NCI-H2081 treated with DMSO at 0.1 percent for 48 hours (cell line): Measurements from ENCODE around the gene NACC1.

Experiments
- DNase-seq: peaks from one replicate; lab custom pipeline; 2025; lab: John Stamatoyannopoulos, UW

The NACC1 gene

GRCh38 chr19:13100031-13100588, 18.0 kb upstream of the NACC1 start:
- no peak for DNase-seq

- DNase-seq = no peak
Measured at GRCh38 chr19:13100841-13101589, 17.0 kb upstream of the NACC1 start.

DNA sequence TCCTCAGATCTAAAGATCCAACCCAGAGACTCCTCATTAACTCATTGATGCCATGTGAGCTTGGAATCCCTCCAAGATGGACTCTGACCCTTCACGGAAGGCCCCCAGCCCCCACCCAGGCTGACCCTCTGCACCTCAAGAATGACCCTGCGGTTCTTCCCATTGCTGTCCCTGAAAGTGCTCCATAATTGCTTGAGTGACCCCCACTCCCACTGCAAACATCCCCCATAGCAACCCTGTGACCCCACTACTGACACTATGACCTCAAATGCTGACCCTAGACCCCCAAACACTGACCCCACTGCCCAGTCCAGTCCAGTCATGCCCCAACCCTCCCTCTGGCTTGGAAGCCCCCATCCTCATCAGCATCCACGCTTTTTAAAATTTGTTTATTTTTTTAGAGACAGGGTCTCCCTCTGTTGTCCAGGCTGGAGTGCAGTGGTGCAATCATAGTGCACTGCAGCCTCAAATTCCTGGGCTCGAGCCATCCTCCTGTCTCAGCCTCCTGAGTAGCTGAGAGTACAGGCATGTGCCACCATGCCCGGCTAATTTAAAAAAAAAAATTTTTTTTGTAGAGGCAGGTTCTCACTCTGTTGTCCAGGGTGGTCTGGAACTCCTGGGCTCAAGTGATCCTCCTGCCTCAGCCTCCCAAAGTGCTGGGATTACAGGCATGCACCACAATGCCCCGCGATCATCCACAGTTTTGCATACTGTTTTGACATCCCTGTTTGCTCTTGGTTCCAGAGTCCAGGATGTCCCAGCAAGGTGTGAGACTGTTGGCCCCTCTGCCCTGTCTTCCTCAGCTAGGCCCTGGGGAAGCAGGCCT, 16.3 kb upstream of the NACC1 start:
- no peak for DNase-seq

GRCh38 chr19:13102416-13102665, 15.7 kb upstream of the NACC1 start:
- no peak for DNase-seq

- DNase-seq = no peak
Measured at GRCh38 chr19:13102666-13103580, 15.1 kb upstream of the NACC1 start, which contains the start of gene LYL1. TSS of gene LYL1 (minus strand) at chr19:13102858. CDS start at chr19:13101171, 1,687 bp downstream.

GRCh38 chr19:13103581-13104359, 14.3 kb upstream of the NACC1 start:
- DNase-seq = no peak

DNA sequence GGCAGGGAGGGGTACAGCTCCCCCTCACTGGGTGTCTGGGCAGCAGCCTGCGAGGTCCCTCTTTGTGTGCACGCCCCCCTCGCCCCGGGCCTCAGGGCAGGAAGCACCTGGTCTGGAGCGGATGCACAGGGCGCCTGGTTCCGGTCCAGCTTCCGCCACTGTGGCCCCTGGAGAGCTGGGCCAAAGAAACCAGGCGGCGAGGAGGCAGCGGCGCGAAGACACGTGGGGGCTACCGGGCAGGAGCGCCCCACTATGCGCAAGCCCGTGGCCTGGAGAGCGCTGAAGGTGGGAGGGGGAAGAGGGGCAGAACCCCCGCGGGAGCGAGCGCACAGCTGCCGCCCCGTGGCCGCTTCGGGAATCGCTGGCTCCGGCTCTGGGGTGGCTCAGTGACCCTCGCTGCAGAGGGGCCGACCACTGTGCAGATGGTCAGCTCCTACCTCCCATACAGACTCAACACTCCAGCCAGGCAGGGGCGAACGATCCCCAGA, 13.7 kb upstream of the NACC1 start:
- DNase-seq = no peak

DNA sequence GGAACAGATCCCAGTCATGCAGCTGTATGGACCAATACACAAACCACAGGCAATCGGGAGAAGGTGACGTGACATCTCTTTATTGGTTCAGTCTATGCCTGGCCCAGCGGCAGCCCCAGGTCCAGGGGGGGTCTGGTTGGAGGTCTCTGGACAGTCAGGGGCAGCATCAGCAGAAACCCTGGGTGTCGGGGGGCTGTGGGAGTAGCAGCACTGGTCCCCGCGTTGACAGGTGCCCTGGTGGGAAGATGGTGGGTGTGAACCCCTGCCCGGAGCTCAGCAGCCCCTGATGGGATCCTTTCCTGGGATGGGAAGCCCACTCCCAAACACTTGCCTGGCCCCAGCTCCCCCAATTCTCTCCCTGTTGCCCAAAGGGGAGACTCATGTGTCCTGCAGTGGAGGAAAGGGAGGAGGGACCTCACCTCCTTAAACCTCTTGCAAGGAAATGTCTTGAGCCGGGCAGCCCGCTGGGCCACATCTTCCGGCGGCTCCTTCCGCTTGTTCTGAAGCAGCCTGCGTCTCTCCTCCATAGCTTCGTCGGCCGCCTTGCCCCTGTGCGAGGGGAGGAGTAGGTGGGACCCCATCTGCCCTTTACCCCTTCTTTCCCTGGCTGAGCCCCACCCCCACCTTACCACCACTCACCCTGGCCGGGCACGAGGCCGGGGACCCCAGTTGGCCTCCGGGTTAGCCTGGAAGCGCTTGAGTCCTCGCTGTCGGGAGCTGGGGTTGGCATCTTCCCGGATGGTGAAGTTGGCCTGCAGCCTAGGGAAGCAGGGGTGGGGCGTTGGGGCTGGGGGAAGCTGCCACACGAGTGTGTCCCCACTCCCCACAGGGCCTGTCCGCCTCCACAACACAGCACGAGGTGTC, 13.0 kb upstream of the NACC1 start:
- no peak for DNase-seq

- no peak for DNase-seq
Measured at GRCh38 chr19:13109361-13110098, 8.5 kb upstream of the NACC1 start.

GRCh38 chr19:13110099-13110610, 7.9 kb upstream of the NACC1 start:
- no peak for DNase-seq

- no peak for DNase-seq
Measured at GRCh38 chr19:13112555-13112954, 5.5 kb upstream of the NACC1 start.

GRCh38 chr19:13115936-13116281, 2.2 kb upstream of the NACC1 start:
- DNase-seq = no peak

DNA sequence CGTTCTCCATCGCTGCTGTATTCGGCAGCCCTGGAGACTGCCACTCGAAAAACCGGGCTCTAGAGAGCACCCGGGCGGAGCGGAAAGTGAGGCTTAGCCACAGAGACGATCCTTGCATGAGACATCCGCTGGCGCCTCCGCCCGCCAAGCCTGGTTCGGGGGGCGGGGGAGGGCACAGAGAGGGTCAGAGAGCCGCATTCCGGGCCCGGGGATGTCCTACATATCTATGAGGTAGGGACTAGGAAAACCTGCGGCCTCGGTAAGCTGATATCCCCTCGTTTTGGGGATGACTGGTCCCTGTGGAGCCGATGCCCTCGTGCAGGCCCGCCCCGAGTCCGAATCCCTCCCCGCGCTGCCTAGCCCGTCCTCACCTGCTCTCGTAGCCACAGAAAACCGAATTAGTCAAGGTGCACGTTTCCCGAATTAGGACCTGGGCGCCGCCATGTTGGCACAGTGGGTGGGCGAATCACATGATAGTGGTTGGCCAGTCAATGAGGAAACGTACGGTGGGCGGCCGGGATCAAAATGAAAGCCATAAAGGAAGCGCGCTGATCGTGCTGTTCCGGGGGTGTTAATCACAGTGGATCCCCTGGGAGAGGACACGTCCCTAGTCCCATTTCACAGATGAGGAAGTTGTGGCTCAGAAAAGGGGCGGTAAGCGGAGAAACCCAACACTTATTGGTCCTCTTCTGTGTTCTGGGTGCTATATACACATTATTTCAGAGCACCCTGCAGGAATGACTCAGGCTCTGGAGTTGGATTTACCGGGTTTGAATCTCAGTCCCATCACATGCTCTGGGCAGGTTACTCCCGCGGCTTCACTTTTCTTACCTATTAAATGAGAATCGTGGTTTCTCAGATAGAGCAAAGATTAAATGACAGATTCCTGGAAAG, 1.5 kb upstream of the NACC1 start, which contains the start of gene TRMT1:
TSS of gene TRMT1 (minus strand) at position 459 of the 894 bp plus-strand sequence. CDS start at position 118, 341 bp downstream.
- peak; percentile 56 for DNase-seq

DNA sequence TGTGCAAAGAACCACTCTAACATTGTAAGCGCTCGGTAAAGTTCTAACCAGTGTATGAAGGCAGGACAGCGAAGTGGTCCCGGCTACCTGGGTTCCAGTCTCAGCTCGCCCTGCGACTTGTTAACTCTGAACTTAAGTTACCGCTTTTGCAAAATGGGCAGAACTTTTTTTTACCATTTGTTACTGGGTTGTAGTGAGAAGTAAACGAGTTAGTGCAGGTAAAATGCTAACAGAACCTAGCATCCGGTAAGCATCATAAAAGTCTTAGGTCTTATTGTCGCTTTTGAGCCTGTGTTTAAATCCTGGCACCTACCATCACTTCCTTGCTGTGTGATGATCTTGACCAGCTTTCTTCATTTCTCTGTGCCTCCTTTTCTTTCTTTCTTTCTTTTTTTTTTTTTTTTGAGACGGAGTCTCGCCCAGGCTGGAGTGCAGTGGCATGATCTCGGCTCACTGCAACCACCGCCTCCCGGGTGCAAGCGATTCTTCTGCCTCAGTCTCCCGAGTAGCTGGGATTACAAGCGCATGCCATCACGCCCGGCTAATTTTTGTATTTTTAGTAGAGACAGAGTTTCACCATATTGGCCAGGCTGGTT, 790 bp upstream of the NACC1 start:
- DNase-seq = no peak

GRCh38 chr19:13118424-13119193, 545 bp downstream of the NACC1 start:
- DNase-seq = no peak

- DNase-seq = no peak
Measured at GRCh38 chr19:13119627-13120026, 1.6 kb downstream of the NACC1 start.

- DNase-seq = no peak
Measured at GRCh38 chr19:13120031-13120430, 2.0 kb downstream of the NACC1 start.
